ENCODE measurements around the gene ERRFI1.

GRCh38 chr1:8010080-8010664 lies 15.9 kb downstream of the ERRFI1 start:
- TF ChIP-seq, protein P1, sequence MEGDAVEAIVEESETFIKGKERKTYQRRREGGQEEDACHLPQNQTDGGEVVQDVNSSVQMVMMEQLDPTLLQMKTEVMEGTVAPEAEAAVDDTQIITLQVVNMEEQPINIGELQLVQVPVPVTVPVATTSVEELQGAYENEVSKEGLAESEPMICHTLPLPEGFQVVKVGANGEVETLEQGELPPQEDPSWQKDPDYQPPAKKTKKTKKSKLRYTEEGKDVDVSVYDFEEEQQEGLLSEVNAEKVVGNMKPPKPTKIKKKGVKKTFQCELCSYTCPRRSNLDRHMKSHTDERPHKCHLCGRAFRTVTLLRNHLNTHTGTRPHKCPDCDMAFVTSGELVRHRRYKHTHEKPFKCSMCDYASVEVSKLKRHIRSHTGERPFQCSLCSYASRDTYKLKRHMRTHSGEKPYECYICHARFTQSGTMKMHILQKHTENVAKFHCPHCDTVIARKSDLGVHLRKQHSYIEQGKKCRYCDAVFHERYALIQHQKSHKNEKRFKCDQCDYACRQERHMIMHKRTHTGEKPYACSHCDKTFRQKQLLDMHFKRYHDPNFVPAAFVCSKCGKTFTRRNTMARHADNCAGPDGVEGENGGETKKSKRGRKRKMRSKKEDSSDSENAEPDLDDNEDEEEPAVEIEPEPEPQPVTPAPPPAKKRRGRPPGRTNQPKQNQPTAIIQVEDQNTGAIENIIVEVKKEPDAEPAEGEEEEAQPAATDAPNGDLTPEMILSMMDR (IDR thresholded peaks at IDR 0.05): no peak
- TF ChIP-seq EZH2 (IDR thresholded peaks at IDR 0.05): no peak
